OCI-LY7 (cell line): ENCODE results near the gene LTK. TPM values are rescaled to one million over a fixed set of nuclear protein-coding genes. Genes with fewer than 3 reads are reported as not detected.

ENCODE experiments used
- BruUV-seq: library from RNA; stranded (reverse); fragments of 400-500 nt; replicated peaks from 2 replicates; lab custom pipeline; 2021; lab: Mats Ljungman, UMichigan
- CTCF ChIA-PET: fragments of 300-600 bp; sonication (Branson Sonifier 250); formaldehyde crosslinking; loops from one replicate; lab custom pipeline; 2022; ENCODE audit warnings: antibody characterized with exemption; ENCODE audit not compliant: unreplicated experiment; lab: Charles Lee
- POLR2A ChIA-PET: fragments of 300-600 bp; sonication (Branson Sonifier 250); formaldehyde crosslinking; loops from one replicate; lab custom pipeline; 2022; ENCODE audit warnings: antibody characterized with exemption; lab: Charles Lee
- DNase-seq: peaks from one replicate; pipeline ENCODE4 v3.0.0-alpha.2; 2015; ENCODE audit warnings: low spot score
- H2AFZ ChIP-seq: fragments of 200-600 bp; sonication (generic), shearing (Covaris generic); 2 replicates; pipeline ENCODE4 v1.6.1; 2014; ENCODE audit warnings: mild to moderate bottlenecking, antibody characterized with exemption, low read length, moderate library complexity
- H3K27ac ChIP-seq: fragments of 200-600 bp; sonication (generic); 2 replicates; pipeline ENCODE4 v1.5.1; 2014; ENCODE audit warnings: mixed run types, low read depth, mild to moderate bottlenecking, moderate library complexity, low read length, inconsistent platforms; ENCODE audit not compliant: poor library complexity, severe bottlenecking
- H3K36me3 ChIP-seq: fragments of 200-600 bp; sonication (generic); 2 replicates; pipeline ENCODE4 v1.6.1; 2014; ENCODE audit warnings: mild to moderate bottlenecking, antibody characterized with exemption, low read length, moderate library complexity, mixed read lengths; ENCODE audit not compliant: insufficient read depth
- H3K4me1 ChIP-seq: fragments of 200-600 bp; sonication (generic); 2 replicates; pipeline ENCODE4 v1.5.1; 2014; ENCODE audit warnings: mild to moderate bottlenecking, low read length; ENCODE audit not compliant: insufficient read depth, poor library complexity, severe bottlenecking
- H3K4me2 ChIP-seq: fragments of 200-600 bp; sonication (generic); 2 replicates; pipeline ENCODE4 v1.6.1; 2014; ENCODE audit warnings: mild to moderate bottlenecking, low read length
- H3K4me3 ChIP-seq: fragments of 200-600 bp; sonication (generic); 2 replicates; pipeline ENCODE4 v1.5.1; 2014; ENCODE audit warnings: mild to moderate bottlenecking, low read depth, low read length; ENCODE audit not compliant: poor library complexity, severe bottlenecking
- H3K79me2 ChIP-seq: fragments of 200-600 bp; sonication (generic); 2 replicates; pipeline ENCODE4 v1.6.1; 2016; ENCODE audit warnings: low read depth, mild to moderate bottlenecking, low read length, moderate library complexity, mixed read lengths; ENCODE audit not compliant: insufficient read depth
- H3K9me2 ChIP-seq: fragments of 200-600 bp; sonication (generic); 2 replicates; pipeline ENCODE4 v1.6.1; 2016; ENCODE audit warnings: mild to moderate bottlenecking, low read length, mixed read lengths; ENCODE audit not compliant: insufficient read depth
- H3K9me3 ChIP-seq: fragments of 200-600 bp; sonication (generic); 2 replicates; pipeline ENCODE4 v1.6.1; 2014; ENCODE audit warnings: mild to moderate bottlenecking, mixed run types, low read length, mixed read lengths
- H4K20me1 ChIP-seq: fragments of 200-600 bp; sonication (generic); 2 replicates; pipeline ENCODE4 v1.6.1; 2014; ENCODE audit warnings: mild to moderate bottlenecking, antibody characterized with exemption, low read length, moderate library complexity, mixed read lengths; ENCODE audit not compliant: insufficient read depth
- EZH2phosphoT487 ChIP-seq: fragments of 200-600 bp; sonication (generic); IDR thresholded peaks from 2 replicates; pipeline ENCODE4 v1.6.1; 2018; ENCODE audit warnings: low read depth, borderline replicate concordance, mild to moderate bottlenecking, mixed run types, antibody characterized with exemption, low read length, moderate library complexity, mixed read lengths
- intact Hi-C: fragments of 100-400 bp; cut with micrococcal nuclease; formaldehyde crosslinking; loops from one replicate; pipeline ENCODE4 v1.10.0; 2022; ENCODE audit not compliant: unreplicated experiment
- total RNA-seq, 2 experiments: library from RNA; depleted of rRNA in 1 of 2; stranded (reverse); fragments of >200 nt in 1 of 2; shearing (Covaris generic) in 1 of 2; gene quantifications; 2 replicates each; pipeline ENCODE4 v1.2.3, GENCODE V29; 2014 to 2022
- TF ChIP-seq, protein P1 (sequence below): fragments of 200-600 bp; sonication (generic); conservative IDR thresholded peaks from 2 replicates; pipeline ENCODE4 v1.5.1; 2014; ENCODE audit warnings: mild to moderate bottlenecking, antibody characterized with exemption, low read length, moderate library complexity, mixed read lengths

Gene LTK
- total RNA-seq, 2 experiments from 2014 or later = 0.11 to 0.22 TPM

DNA sequence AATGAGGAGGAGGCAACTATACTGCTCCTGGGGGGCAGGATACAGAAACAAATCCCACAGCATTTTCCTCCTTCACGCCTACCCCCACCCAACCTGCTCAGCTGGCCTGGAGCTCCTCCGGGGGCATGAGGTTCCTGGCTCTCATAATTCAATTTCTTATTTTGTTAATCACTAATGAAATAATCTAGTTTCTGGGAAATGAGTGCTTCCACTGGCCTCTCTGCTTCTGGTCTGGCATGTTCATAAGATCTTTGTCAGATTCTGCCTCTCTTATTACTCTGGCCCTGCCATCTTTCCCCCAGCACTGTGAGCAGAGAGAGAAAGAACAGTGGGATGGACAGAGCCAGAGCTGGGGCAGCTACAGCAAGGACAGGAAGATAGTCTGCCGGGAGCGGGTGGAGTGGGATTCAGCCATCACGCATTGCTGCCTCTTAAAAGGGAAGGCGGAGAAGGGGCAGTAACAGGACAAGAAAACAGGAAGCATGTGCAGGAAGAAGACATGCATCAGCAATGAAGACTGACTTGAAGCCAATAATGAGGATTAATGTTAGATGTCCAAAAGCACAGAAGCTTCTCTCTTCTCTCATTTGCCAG lies 16.8 kb upstream of the LTK start:
- Histone ChIP-seq H3K9me2 (no peaks in the 10 kb centered on the region), H2AFZ (peak overlapping the region; percentile 14; the same call in 1 of the 2 replicates), H3K9me3 (no peaks in the 10 kb centered on the region), H3K4me1 (peaks cover 11% of the 10 kb centered on the region), H3K27ac (peak overlapping the region; percentile 21), H3K36me3 (peaks cover 82% of the 10 kb centered on the region), H3K4me3 (no peak overlapping the region), H3K79me2 (no peaks in the 10 kb centered on the region), H3K4me2 (peak overlapping the region; percentile 43), H4K20me1 (no peaks in the 10 kb centered on the region)
- intact Hi-C loops = no loop called here
- TF ChIP-seq, protein P1, sequence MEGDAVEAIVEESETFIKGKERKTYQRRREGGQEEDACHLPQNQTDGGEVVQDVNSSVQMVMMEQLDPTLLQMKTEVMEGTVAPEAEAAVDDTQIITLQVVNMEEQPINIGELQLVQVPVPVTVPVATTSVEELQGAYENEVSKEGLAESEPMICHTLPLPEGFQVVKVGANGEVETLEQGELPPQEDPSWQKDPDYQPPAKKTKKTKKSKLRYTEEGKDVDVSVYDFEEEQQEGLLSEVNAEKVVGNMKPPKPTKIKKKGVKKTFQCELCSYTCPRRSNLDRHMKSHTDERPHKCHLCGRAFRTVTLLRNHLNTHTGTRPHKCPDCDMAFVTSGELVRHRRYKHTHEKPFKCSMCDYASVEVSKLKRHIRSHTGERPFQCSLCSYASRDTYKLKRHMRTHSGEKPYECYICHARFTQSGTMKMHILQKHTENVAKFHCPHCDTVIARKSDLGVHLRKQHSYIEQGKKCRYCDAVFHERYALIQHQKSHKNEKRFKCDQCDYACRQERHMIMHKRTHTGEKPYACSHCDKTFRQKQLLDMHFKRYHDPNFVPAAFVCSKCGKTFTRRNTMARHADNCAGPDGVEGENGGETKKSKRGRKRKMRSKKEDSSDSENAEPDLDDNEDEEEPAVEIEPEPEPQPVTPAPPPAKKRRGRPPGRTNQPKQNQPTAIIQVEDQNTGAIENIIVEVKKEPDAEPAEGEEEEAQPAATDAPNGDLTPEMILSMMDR = no peak
- ChIA-PET POLR2A (no interaction called here), CTCF (no interaction called here)
- DNase-seq = peak; percentile 32
- BruUV-seq = no TSS peak

DNA sequence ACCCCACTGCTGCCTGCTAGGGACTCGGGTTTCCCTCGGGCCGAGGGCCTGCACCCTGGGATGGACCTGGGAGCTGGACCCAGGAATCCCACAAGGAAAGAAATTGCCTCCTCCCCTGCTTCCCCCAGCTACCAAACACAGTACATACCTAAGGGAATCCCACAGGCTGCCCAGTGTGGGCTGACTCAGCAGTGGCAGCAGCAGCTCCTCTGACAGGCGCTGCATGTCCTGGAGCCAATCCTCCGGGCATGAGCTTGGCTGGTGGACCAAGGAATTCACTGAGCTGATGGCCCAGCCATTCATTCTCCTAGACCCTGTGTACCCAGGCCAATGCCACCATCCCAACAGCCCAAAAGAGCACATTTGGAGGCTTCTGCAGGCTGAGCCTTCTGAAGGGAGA lies 9.5 kb upstream of the LTK start:
- intact Hi-C loops = no loop called here
- H3K27ac ChIP-seq = no peak overlapping the region
- no TSS peak for BruUV-seq
- H3K9me3 ChIP-seq = no peaks in the 10 kb centered on the region
- H2AFZ ChIP-seq = no peak overlapping the region
- H3K9me2 ChIP-seq = no peaks in the 10 kb centered on the region
- H4K20me1 ChIP-seq = no peaks in the 10 kb centered on the region
- no peaks in the 10 kb centered on the region for H3K4me1 ChIP-seq
- DNase-seq = no peak
- H3K4me2 ChIP-seq = no peak overlapping the region
- H3K4me3 ChIP-seq = no peak overlapping the region
- TF ChIP-seq, protein P1 = no peak
- TF ChIP-seq EZH2phosphoT487 = no peak
- CTCF ChIA-PET = no interaction called here
- no peaks in the 10 kb centered on the region for H3K79me2 ChIP-seq
- peaks cover 27% of the 10 kb centered on the region; the same call in 1 of the 2 replicates for H3K36me3 ChIP-seq
- POLR2A ChIA-PET = no interaction called here

DNA sequence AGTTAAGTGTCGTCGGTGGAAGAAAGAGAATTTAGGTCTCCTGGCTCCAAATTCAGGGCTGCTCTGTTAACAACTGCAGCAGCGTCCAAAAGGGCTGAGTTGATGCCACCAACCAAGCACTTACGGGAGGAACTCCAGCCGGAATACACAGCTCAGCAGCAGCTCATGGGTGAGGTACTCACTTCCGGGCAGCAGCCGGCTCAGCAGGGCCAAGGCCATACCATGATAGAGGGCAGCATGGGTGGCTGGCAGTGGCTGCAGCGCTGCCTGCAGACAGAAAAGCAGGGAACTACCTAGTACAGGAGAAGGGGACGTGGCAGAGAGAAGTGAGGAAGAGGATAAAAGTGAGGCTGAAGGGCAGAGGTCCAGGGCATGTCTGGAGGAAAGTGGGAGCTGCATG lies 8.0 kb upstream of the LTK start:
- no peaks in the 10 kb centered on the region for H4K20me1 ChIP-seq
- H3K4me2 ChIP-seq = no peak overlapping the region
- ChIA-PET CTCF (no interaction called here), POLR2A (interaction anchor here (0.5 kb wide), 1 partner anchor 87 kb away, joined by 4 read pairs; no protein-coding TSS in a partner anchor)
- H3K4me3 ChIP-seq = no peak overlapping the region
- no peak overlapping the region for H3K27ac ChIP-seq
- no peaks in the 10 kb centered on the region for H3K9me2 ChIP-seq
- DNase-seq = no peak
- TF ChIP-seq, protein P1 = no peak
- TF ChIP-seq EZH2phosphoT487 = no peak
- intact Hi-C loops = no loop called here
- H3K36me3 ChIP-seq = peaks cover 12% of the 10 kb centered on the region; the same call in 1 of the 2 replicates
- no TSS peak for BruUV-seq
- H3K9me3 ChIP-seq = no peaks in the 10 kb centered on the region
- no peaks in the 10 kb centered on the region for H3K4me1 ChIP-seq
- H2AFZ ChIP-seq = no peak overlapping the region
- H3K79me2 ChIP-seq = no peaks in the 10 kb centered on the region
